Mucosa of stomach (tissue), 1 donor: ENCODE data around the gene OTOG.

Experiments used
- H3K27me3 ChIP-seq: one replicate; pipeline ENCODE4 v1.7.0; 2013; ENCODE audit warnings: mild to moderate bottlenecking, low read length; ENCODE audit not compliant: control insufficient read depth, insufficient read depth
- H3K36me3 ChIP-seq: one replicate; pipeline ENCODE4 v1.7.0; 2013; ENCODE audit warnings: low read length; ENCODE audit not compliant: control insufficient read depth, insufficient read depth
- H3K4me1 ChIP-seq: one replicate; pipeline ENCODE4 v1.7.0; 2013; ENCODE audit warnings: mild to moderate bottlenecking, low read length; ENCODE audit not compliant: control insufficient read depth, insufficient read depth
- H3K4me3 ChIP-seq: one replicate; pipeline ENCODE4 v1.7.0; 2013; ENCODE audit warnings: low read length
- H3K9ac ChIP-seq: one replicate; pipeline ENCODE4 v1.7.0; 2013; ENCODE audit warnings: mild to moderate bottlenecking, low read length, moderate library complexity
- H3K9me3 ChIP-seq: one replicate; pipeline ENCODE4 v1.7.0; 2013; ENCODE audit warnings: mild to moderate bottlenecking, low read length, moderate library complexity; ENCODE audit not compliant: control insufficient read depth
- donor health status: Pancreatic carcinoma.

The OTOG gene

DNA sequence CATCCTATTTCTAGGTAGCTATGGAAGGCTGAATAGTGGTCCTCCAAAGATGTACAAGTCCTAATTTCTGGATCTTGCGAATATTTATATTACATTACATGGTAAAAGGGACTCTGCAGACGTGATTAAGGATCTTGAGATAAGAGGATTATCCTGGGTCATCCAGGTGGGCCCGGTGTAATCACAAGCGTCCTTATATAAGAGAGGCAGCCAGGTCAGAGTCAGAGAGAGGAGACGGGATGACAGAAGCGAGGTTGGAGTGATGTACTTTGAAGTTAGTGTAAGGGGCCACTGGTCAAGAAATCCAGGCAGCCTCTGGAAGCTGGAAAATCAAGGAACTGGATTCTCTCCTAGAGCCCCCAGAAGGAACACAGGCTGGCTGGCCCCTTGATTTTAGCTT, 102.2 kb downstream of the OTOG start:
- Histone ChIP-seq H3K4me3 (no peak overlapping the region), H3K9ac (no peak overlapping the region), H3K9me3 (no peaks in the 10 kb centered on the region), H3K4me1 (no peaks in the 10 kb centered on the region), H3K36me3 (no peaks in the 10 kb centered on the region), H3K27me3 (peaks cover 4% of the 10 kb centered on the region)

DNA sequence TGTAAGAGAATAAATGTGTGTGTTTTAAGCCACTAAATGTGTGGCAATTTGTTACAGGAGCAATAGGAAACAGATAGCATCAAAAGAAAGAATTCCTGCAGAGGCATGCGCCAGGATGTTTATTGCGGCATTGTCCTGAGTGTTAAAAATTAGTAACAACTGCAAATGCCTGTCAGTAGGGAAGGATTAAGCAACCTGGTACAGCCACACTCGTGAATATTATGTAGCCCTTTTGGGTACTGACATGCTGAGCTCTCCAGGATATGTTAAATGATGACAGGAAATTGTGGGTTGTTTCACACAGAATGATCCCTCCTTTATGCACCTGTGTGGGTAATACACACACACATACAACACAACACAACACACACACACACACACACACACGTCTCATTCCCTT, 102.6 kb downstream of the OTOG start:
- peaks cover 4% of the 10 kb centered on the region for H3K27me3 ChIP-seq
- no peaks in the 10 kb centered on the region for H3K36me3 ChIP-seq
- no peaks in the 10 kb centered on the region for H3K4me1 ChIP-seq

DNA sequence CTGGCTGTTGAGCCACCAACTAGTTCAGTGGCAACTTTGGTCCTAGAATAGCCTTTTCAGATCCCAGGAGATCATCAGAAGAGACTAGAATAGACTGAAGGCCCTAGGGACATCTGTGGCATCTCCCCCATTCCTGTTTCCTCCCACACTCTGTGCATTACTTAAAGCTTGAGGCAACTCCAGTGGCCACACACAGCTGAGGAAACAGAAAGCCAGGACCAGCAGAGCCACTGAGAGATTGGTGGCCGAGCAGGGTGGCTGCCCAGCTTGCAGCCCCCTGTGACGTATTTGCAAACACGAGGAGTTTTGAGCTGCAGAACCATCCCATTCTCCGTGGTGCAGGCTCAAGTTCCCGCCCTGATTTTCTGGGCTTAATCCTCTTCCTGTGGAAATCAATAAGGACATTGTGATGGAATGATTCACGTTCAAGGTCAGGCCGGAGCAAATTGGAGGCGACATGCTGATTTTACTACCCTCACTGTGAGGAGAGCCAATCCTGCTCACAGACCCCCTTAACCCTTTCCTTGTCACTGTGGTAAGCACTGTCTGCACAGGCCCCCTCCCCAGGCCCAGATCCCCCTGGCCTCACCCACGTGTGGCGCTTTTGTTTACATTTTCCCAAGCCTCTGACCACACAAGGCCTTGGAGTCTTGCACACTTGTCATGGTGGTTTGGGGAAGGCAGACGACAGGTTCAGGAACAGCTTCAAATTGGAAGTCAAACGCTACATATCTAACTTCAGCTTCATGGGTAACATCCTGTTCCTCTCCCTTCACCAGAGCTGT, 103.3 kb downstream of the OTOG start:
- Histone ChIP-seq H3K9ac (no peak overlapping the region), H3K27me3 (peaks cover 4% of the 10 kb centered on the region), H3K9me3 (no peaks in the 10 kb centered on the region), H3K4me1 (no peaks in the 10 kb centered on the region), H3K4me3 (no peak overlapping the region), H3K36me3 (no peaks in the 10 kb centered on the region)

More for the DNA sequence above, 102.6 kb downstream of the OTOG start:
- no peak overlapping the region for H3K9ac ChIP-seq
- H3K4me3 ChIP-seq = no peak overlapping the region
- H3K9me3 ChIP-seq = no peaks in the 10 kb centered on the region

DNA sequence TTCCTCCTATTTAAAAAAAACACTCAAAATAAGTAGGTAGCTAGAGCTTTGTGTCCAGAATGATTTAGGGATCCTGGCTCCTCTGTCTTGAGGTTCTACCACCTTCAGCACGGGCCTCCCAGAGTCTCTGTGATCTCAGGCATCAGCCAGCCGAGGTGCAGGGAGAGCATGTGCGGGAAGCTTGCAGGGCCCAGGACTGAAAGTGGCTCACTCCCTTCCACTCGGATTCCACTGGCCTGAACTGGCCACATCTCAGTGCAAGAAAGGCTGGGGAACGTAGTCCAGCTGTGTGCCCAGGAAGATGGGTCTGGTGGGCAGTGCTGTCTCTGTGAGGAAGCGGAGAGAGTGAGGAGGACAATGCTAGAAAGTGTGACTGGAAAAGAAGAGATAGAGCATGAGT, 104.0 kb downstream of the OTOG start:
- H3K27me3 ChIP-seq = peaks cover 4% of the 10 kb centered on the region
- H3K9ac ChIP-seq = no peak overlapping the region
- no peaks in the 10 kb centered on the region for H3K9me3 ChIP-seq
- H3K4me3 ChIP-seq = no peak overlapping the region
- no peaks in the 10 kb centered on the region for H3K36me3 ChIP-seq
- H3K4me1 ChIP-seq = no peaks in the 10 kb centered on the region

DNA sequence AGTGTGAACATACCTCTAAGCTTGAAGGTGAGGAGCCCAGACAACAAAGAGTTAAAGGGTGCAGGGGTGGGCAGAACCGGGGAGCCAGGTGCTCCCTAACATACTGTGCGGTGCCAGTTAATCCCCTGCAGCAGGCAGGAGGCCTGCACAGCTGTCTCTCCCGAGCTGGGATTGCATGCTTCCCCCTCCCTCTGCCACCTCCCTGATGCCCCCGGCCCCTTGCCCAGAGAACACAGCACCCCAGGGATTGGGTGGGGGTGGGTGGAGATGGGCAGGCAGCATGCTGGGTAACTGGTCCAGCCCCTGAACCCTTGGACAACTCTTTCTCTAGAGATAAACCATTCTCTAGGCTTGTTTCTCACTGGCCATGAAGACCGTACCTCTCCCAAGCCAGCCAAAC, 104.6 kb downstream of the OTOG start:
- Histone ChIP-seq H3K36me3 (no peaks in the 10 kb centered on the region), H3K4me3 (no peak overlapping the region), H3K9ac (no peak overlapping the region), H3K27me3 (peaks cover 4% of the 10 kb centered on the region), H3K9me3 (no peaks in the 10 kb centered on the region), H3K4me1 (no peaks in the 10 kb centered on the region)

DNA sequence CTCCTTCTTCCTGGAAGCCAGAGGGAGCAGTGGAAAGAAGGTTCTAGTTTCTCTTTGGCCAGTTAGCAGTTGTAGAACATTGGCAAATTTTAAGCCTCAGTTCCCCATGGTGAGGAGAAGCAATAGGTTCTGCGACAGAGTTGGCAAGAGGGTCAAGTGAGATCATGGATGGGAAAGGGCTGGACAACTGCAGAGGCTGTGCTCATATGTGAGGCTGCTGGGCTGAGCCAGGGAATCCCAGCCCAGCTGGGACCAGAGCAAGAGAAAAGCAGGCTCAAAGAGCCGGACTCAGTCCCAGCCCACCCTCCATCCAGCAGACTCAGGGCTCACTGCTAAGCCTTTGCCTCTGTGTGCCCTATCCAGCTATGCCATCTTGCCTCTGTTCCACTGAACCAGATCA, 105.5 kb downstream of the OTOG start:
- Histone ChIP-seq H3K36me3 (no peaks in the 10 kb centered on the region), H3K4me3 (no peak overlapping the region), H3K4me1 (no peaks in the 10 kb centered on the region), H3K9me3 (no peaks in the 10 kb centered on the region), H3K9ac (no peak overlapping the region), H3K27me3 (peaks cover 4% of the 10 kb centered on the region)

DNA sequence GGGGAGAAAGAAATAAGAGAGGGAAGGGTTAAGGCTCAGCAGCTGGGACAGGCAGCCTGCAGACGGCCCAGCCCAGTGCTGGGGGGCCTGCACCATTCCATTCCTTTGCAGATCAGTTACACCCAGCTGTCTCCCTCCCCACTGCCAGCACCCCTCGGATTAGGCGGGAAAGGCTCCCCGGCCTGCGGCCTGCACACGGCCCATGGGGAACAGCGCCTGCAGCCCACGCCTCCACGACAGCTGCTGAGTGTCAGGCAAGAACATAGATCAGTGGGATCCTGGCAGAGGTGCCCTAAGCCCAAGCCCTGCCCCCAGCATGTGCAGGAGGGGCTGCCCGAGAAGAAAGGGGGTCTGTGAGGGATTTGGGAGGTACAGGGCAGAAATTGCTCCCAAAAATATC, 106.6 kb downstream of the OTOG start:
- H3K36me3 ChIP-seq = no peaks in the 10 kb centered on the region
- no peaks in the 10 kb centered on the region for H3K4me1 ChIP-seq
- H3K4me3 ChIP-seq = no peak overlapping the region

DNA sequence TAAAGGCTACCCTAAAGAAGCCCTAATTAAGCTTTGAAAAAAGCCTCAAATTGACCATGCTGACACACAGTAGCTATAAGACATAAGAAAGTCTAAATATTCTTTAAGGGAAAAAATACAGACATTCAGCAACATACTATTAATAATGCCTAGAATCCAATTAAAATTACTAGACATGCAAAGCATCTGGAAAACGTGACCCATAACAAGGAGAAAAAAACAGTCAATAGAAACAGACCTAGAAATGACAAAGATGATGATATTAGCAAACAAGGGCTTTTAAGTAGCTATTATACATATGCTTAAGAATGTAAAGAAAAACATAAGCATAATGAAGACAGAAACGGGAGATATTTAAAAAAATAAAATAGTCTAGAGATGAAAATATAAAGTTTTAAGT, 108.6 kb downstream of the OTOG start:
- no peaks in the 10 kb centered on the region for H3K36me3 ChIP-seq
- no peak overlapping the region for H3K4me3 ChIP-seq
- H3K9me3 ChIP-seq = no peaks in the 10 kb centered on the region
- H3K27me3 ChIP-seq = no peaks in the 10 kb centered on the region
- no peaks in the 10 kb centered on the region for H3K4me1 ChIP-seq
- no peak overlapping the region for H3K9ac ChIP-seq

More for the DNA sequence above, 106.6 kb downstream of the OTOG start:
- Histone ChIP-seq H3K27me3 (peaks cover 4% of the 10 kb centered on the region), H3K9me3 (no peaks in the 10 kb centered on the region), H3K9ac (no peak overlapping the region)

DNA sequence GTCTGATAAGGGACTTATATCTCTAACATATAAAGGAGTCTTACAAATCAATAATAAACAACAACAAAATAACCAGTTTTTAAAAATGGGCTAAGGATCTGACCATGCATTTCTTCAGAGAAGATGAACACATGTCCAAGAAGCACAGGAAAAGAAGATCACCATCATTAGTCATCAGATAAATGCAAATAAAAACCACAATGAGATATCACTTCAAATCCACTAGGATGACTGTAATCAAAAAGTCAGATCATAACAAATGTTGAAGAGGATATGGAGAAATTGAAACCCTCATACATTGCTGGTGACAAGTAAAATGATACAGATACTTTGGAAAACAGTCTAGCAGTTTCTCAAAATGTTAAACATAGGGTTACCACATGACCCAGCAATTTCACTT, 111.2 kb downstream of the OTOG start:
- no peaks in the 10 kb centered on the region for H3K36me3 ChIP-seq
- no peaks in the 10 kb centered on the region for H3K27me3 ChIP-seq
- H3K9ac ChIP-seq = no peak overlapping the region
- H3K4me1 ChIP-seq = no peaks in the 10 kb centered on the region
- no peaks in the 10 kb centered on the region for H3K9me3 ChIP-seq
- no peak overlapping the region for H3K4me3 ChIP-seq

DNA sequence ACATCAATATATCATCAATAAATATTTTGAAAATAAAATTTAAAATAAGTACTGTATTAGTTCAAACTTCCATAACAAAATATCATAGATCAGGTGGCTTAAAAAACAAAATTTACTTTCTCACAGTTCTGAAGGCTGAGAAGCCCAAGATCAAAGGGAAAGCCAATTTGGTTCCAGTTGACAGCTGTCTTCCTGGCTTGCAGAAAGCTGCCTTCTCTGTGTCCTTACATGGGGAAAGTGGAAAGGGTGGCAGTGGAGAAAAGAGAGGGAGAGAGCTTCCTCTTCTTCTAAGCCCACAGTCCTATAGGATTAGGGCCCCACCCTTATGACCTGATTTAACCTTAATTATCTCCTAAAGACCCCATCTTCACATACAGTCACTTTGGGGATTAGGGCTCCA, 121.1 kb downstream of the OTOG start:
- Histone ChIP-seq H3K4me3 (no peak overlapping the region), H3K4me1 (no peaks in the 10 kb centered on the region), H3K27me3 (no peaks in the 10 kb centered on the region), H3K9ac (no peak overlapping the region), H3K36me3 (no peaks in the 10 kb centered on the region), H3K9me3 (no peaks in the 10 kb centered on the region)

DNA sequence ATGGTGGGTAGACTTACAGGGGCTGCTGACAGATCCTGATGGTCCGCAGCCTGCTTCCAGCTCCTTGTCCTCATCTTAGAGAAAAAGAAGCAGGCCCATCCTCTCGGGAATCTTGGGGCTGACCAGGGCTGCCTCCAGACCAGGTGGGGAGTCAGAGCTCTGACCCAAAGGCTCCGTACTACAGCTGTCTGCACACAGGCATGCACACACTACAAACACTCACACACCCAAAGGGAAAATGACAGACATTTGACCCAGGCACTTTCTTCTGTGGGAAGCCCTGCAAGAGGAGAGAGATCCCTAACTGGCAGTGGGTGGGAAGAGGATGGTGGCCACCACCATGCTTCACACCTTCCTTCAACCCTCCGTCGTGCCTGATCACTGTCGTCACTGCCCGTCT, 125.4 kb downstream of the OTOG start:
- Histone ChIP-seq H3K36me3 (no peaks in the 10 kb centered on the region), H3K9ac (no peak overlapping the region), H3K27me3 (no peaks in the 10 kb centered on the region), H3K4me3 (no peak overlapping the region), H3K9me3 (no peaks in the 10 kb centered on the region), H3K4me1 (no peaks in the 10 kb centered on the region)

DNA sequence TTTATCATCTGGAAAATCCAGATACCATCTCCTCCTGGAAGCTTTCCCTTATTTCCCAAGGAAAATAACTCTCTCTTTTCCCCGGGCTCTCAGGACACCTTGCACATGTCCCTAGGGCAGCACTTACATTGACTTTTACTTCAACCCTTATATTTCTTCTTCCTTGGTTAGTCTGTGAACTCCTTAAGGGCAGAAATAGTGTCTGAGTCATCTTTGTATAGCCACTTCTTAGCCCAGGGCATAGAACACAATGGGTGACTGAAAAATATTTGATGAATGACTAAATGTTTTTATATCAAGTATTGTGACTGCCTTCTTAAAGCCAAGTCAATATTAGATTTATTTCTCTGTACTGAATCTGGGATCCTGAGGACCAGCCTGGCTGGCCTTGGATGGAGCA, 126.9 kb downstream of the OTOG start:
- Histone ChIP-seq H3K9me3 (no peaks in the 10 kb centered on the region), H3K4me1 (no peaks in the 10 kb centered on the region), H3K9ac (no peak overlapping the region)

DNA sequence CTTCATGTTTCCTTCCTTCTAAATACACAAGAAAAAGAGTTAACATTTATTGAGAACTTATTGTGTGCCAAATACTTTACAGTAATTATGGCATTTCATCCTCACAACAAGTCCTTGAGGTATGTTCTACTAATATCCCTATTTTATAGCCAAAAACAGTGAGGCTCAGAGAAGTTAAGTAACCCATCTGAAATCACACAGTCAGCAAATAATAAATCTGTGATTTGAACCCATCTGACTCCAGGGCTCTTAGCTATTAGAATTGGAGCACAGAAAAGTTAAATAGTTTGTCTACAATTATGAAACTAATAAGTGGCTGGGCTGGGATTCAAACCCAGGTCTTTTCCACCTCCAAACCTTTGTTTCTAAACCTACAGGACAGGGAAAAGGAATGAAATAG, 135.8 kb downstream of the OTOG start:
- no peaks in the 10 kb centered on the region for H3K36me3 ChIP-seq
- H3K9me3 ChIP-seq = no peaks in the 10 kb centered on the region
- H3K27me3 ChIP-seq = no peaks in the 10 kb centered on the region
- no peak overlapping the region for H3K4me3 ChIP-seq
- H3K9ac ChIP-seq = no peak overlapping the region
- no peaks in the 10 kb centered on the region for H3K4me1 ChIP-seq

More for the DNA sequence above, 126.9 kb downstream of the OTOG start:
- H3K4me3 ChIP-seq = no peak overlapping the region
- no peaks in the 10 kb centered on the region for H3K27me3 ChIP-seq
- H3K36me3 ChIP-seq = no peaks in the 10 kb centered on the region
